ENCODE data around the gene CFAP410.
"Not testable (repeated sequence)": the region's sequence is repeated elsewhere in the genome, so short reads cannot be mapped to it uniquely, and the experiment has no call there.

Gene CFAP410

DNA sequence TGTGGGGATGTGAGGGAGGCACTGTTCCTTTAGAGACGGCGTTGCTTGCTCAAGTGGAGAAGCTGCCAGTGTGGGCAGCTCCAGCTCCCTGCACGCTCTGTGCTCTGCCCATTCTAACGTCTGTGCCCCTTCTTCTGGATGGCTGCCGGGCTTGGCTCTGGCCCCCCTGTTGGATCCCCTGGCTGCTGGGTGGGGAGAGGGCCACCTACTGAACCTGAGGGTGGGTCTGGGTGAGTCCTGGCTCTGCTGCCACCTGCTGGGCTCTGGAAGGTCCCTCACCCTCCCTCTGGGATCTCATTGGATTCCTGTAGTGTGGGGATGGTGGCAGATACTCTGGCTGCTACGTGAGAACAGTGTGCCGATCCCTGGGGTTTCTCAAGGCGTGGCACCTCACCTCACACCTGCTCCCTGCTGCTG lies 34.3 kb downstream of the CFAP410 start:
- Histone ChIP-seq H3K4me1 (ENCODE audit: control insufficient read depth, insufficient read depth, low read length) (peaks cover 3% of the 10 kb centered on the region), H3K36me3 (ENCODE audit: control insufficient read depth, insufficient read depth, low read length) (peaks cover 10% of the 10 kb centered on the region), H3K9ac (ENCODE audit: low read depth, low read length) (no peak overlapping the region), H3K9me3 (ENCODE audit: control insufficient read depth, insufficient read depth, low read length) (no peaks in the 10 kb centered on the region), H3K27me3 (ENCODE audit: control insufficient read depth, insufficient read depth, low read length) (no peaks in the 10 kb centered on the region), H3K4me3 (ENCODE audit: low read depth, low read length) (no peak overlapping the region)

DNA sequence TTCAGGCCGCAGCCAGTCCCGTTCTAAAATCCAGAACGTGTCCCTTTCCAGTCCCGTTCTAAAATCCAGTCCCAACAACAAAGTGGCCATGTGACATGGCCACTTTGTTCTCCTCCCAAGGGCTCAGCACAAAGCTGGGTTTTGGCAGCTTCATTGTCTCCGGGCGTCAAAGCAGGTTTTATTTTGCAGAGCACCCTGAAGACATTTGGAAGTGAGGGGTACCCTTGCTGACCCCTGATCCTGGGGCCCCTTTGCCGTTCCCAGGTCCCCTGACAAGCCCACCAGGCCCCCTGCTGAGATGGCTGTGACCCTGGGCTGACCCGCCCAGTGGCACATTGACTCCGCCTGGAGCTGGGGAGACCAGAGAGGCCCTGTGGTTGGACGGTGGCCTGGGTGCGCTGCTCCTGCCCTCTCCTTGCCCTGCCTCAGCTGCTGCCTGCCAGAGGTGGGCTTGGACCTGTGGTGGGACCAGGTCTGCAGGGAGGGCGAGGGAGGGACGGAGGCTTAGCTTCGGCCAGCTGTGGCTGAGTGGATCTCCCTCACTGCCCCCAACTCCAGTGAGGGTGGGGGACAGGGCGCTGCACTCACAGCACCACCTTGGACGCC lies 35.1 kb downstream of the CFAP410 start:
- peaks cover 9% of the 10 kb centered on the region for H3K36me3 ChIP-seq (ENCODE audit: control insufficient read depth, insufficient read depth, low read length)
- no peaks in the 10 kb centered on the region for H3K27me3 ChIP-seq (ENCODE audit: control insufficient read depth, insufficient read depth, low read length)
- no peaks in the 10 kb centered on the region for H3K9me3 ChIP-seq (ENCODE audit: control insufficient read depth, insufficient read depth, low read length)
- H3K4me3 ChIP-seq (ENCODE audit: low read depth, low read length): no peak overlapping the region
- peaks cover 6% of the 10 kb centered on the region for H3K4me1 ChIP-seq (ENCODE audit: control insufficient read depth, insufficient read depth, low read length)
- peak overlapping the region; percentile 65 for H3K9ac ChIP-seq (ENCODE audit: low read depth, low read length)

DNA sequence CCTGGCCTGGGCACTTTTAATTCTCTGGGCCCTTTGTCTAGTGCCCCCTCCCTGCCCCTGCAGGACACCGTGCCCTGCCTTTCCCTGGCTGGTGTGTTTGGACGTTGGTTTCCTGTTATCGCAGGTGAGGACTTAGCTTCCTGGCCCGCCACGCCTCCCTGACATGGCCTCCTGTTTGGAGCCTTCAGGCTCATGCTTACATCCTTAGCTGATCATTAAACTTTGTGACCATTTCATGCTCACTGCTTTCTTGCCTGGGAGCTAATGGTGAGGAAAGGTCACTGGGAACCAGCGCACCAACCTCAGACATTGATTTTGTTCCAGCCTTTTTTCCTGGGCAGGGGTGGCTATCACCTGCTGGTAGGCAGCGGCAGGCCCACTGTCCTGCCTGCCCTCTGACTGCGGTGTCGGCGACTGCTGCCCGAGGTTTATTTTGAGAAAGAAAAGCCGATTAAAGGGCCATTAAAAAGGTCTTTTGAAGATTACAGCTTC lies 35.7 kb downstream of the CFAP410 start:
- Histone ChIP-seq H3K9me3 (ENCODE audit: control insufficient read depth, insufficient read depth, low read length) (no peaks in the 10 kb centered on the region), H3K4me3 (ENCODE audit: low read depth, low read length) (no peak overlapping the region), H3K4me1 (ENCODE audit: control insufficient read depth, insufficient read depth, low read length) (peaks cover 7% of the 10 kb centered on the region), H3K36me3 (ENCODE audit: control insufficient read depth, insufficient read depth, low read length) (peaks cover 9% of the 10 kb centered on the region), H3K27me3 (ENCODE audit: control insufficient read depth, insufficient read depth, low read length) (no peaks in the 10 kb centered on the region), H3K9ac (ENCODE audit: low read depth, low read length) (peak overlapping the region; percentile 65)

DNA sequence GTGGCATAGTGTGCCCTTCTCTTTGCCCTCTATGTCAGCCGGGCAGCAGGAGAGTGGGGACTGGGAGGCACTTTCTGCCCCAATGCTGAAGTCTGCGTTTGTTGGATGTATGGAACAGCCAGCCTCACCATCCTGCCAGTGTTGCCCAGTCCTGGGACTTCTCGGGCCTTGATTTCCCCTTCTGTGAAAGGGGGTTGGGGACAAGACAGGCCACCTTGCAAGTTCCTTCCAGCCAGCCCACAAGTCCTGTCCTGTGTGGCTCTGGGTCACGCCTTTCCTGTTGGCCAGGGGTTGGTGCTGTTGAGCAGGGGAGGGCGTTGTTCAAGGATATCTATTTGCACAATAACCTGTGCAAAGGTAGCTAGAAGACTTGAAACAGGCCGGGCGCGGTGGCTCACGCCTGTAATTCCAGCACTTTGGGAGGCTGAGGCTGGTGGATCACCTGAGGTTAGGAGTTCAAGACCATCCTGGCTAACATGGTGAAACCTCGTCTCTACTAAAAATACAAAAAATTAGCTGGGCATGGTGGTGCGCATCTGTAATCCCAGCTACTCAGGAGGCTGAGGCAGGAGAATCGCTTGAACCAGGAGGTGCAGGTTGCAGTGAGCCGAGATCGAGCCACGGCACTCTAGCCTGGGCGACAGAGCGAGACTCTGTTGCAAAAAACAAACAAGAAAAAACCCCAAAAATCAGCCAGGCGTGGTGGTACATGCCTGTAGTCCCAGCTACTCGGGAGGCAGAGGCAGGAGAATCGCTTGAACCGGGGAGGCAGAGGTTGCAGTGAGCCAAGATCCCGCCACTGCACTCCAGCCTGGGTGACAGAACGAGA lies 36.4 kb downstream of the CFAP410 start:
- not testable (repeated sequence) for H3K4me3 ChIP-seq (ENCODE audit: low read depth, low read length); H3K9me3 ChIP-seq (ENCODE audit: control insufficient read depth, insufficient read depth, low read length); H3K36me3 ChIP-seq (ENCODE audit: control insufficient read depth, insufficient read depth, low read length); H3K27me3 ChIP-seq (ENCODE audit: control insufficient read depth, insufficient read depth, low read length); H3K4me1 ChIP-seq (ENCODE audit: control insufficient read depth, insufficient read depth, low read length); H3K9ac ChIP-seq (ENCODE audit: low read depth, low read length)

DNA sequence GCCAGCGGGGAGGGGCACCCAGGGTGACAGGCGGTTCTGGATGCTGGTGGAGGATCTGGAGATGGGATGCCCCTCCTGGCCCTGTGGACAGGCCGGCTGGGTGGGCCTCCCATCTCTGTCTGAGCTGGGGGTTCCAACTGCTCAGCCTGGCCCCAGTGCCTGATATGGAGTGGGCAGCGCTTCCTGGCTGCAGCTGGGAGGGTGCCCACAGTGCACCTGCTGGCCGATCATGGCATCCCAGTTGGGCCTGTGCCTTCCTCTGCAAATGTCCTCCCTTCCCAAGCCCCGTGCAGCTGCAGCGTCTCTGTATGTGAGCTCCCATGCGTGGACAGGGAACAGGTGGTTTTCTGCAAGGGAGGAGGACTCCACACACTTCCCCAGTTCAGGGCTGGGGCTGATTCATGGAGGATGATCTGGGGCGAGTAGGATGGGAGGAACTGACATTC lies 37.2 kb downstream of the CFAP410 start:
- no peaks in the 10 kb centered on the region for H3K9me3 ChIP-seq (ENCODE audit: control insufficient read depth, insufficient read depth, low read length)
- H3K4me3 ChIP-seq (ENCODE audit: low read depth, low read length): no peak overlapping the region
- H3K27me3 ChIP-seq (ENCODE audit: control insufficient read depth, insufficient read depth, low read length): no peaks in the 10 kb centered on the region
- no peak overlapping the region for H3K9ac ChIP-seq (ENCODE audit: low read depth, low read length)
- peaks cover 7% of the 10 kb centered on the region for H3K36me3 ChIP-seq (ENCODE audit: control insufficient read depth, insufficient read depth, low read length)
- H3K4me1 ChIP-seq (ENCODE audit: control insufficient read depth, insufficient read depth, low read length): peaks cover 7% of the 10 kb centered on the region

DNA sequence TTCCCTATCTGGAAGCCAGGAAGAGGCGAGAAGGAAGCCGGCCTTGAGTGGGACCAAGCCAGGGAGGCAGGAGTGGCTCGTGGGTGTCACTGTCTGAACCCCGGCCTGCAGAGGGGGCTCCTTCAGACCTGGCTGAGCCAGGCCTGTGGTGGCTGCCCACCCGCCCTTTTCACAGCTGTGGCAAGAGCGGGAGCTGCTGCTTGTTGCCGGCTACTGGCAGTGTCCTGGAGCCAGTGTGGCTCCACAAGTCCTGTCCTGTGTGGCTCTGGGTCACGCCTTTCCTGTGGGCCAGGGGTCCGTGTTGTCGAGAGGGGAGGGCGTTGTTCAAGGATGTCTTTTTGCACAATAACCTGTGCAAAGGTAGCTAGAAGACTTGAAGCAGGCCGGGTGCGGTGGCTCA lies 38.0 kb downstream of the CFAP410 start:
- no peaks in the 10 kb centered on the region for H3K9me3 ChIP-seq (ENCODE audit: control insufficient read depth, insufficient read depth, low read length)
- peaks cover 7% of the 10 kb centered on the region for H3K4me1 ChIP-seq (ENCODE audit: control insufficient read depth, insufficient read depth, low read length)
- H3K36me3 ChIP-seq (ENCODE audit: control insufficient read depth, insufficient read depth, low read length): no peaks in the 10 kb centered on the region
- no peak overlapping the region for H3K9ac ChIP-seq (ENCODE audit: low read depth, low read length)
- no peaks in the 10 kb centered on the region for H3K27me3 ChIP-seq (ENCODE audit: control insufficient read depth, insufficient read depth, low read length)
- peak overlapping the region; percentile 60 for H3K4me3 ChIP-seq (ENCODE audit: low read depth, low read length)

DNA sequence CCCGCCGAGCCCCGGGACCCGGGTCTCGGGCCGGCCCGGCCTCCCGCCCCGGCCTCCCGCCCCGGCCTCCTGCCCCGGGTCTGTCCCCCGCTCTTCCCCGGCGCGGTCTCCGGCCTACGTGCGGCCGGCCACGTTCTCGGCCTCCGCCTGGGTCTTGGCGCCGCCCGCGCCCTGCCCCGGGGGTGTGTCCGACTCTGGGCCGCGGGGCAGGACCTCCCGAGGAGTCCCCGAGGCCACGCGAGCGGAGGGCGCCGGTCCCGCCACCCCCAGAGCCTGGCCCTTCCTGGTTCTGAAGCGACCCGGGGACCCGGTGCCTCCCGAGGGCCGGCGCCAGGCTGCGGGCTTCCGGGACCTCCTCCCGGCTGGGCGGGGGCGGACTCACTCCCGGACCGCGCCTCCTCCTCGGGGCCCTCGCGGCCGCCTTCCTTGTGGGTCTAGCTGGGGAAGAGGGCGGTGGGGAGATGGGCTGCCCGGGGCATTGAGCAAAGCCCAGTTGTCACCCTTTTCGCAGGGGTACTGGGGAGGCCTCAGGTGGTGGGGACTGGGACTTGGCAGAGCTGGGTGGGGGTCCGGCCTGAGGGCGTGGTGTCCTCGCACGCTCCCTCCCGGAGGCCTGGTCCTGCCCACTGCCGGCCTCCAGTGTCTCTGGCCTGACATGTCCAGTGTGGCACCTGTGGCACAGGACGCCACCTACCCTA lies 38.8 kb downstream of the CFAP410 start:
- Histone ChIP-seq H3K27me3 (ENCODE audit: control insufficient read depth, insufficient read depth, low read length) (no peaks in the 10 kb centered on the region), H3K9me3 (ENCODE audit: control insufficient read depth, insufficient read depth, low read length) (no peaks in the 10 kb centered on the region), H3K36me3 (ENCODE audit: control insufficient read depth, insufficient read depth, low read length) (no peaks in the 10 kb centered on the region), H3K4me3 (ENCODE audit: low read depth, low read length) (peak overlapping the region; percentile 60), H3K4me1 (ENCODE audit: control insufficient read depth, insufficient read depth, low read length) (peaks cover 7% of the 10 kb centered on the region), H3K9ac (ENCODE audit: low read depth, low read length) (peak overlapping the region; percentile 47)

DNA sequence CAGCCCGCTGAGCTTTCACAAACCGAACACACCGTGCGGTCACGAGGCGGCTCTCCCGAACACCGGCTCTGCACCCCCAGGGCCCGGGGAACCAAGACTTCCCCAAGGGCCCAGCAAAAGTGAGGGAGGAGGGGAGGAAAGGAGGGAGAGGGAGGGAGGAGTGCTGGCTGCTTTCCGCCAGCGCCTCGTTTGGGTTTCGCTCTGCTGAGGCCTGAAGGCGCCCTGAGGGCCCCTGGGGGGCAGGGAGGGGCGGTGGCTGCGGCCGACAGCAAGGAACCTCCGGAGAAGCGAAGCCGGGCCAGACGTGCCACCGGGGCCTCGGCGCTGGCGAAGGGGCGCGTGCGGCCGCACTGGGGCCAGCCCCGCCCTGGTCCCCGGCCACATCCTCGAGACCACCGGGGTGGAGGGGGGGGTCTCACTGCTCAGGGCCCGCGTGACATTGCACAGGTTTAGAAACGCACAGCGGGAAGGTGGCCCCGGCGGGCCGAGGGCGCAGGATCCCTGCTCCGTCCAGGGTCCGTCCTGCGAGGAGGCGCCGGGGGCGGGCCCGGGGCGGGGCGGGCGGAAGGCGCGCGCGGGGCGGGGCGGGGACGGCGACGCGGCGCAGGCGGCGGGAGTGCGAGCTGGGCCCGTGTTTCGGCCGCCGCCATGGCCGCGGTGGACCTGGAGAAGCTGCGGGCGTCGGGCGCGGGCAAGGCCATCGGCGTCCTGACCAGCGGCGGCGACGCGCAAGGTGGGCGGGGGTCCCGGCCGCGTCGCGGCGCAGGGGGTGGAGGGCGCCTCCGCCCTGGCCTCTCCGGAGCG lies 39.5 kb downstream of the CFAP410 start, which contains the start of gene PFKL:
PFKL (plus strand) TSS at position 596 of the 804 bp plus-strand sequence; CDS start at position 649, 53 bp downstream.
- Histone ChIP-seq H3K9me3 (ENCODE audit: control insufficient read depth, insufficient read depth, low read length) (no peaks in the 10 kb centered on the region), H3K4me3 (ENCODE audit: low read depth, low read length) (peak within 1 kb of the TSS; percentile 60), H3K9ac (ENCODE audit: low read depth, low read length) (peak within 1 kb of the TSS; percentile 71), H3K4me1 (ENCODE audit: control insufficient read depth, insufficient read depth, low read length) (peaks cover 7% of the 10 kb centered on the region), H3K36me3 (ENCODE audit: control insufficient read depth, insufficient read depth, low read length) (no peaks in the 10 kb centered on the region), H3K27me3 (ENCODE audit: control insufficient read depth, insufficient read depth, low read length) (no peaks in the 10 kb centered on the region)

DNA sequence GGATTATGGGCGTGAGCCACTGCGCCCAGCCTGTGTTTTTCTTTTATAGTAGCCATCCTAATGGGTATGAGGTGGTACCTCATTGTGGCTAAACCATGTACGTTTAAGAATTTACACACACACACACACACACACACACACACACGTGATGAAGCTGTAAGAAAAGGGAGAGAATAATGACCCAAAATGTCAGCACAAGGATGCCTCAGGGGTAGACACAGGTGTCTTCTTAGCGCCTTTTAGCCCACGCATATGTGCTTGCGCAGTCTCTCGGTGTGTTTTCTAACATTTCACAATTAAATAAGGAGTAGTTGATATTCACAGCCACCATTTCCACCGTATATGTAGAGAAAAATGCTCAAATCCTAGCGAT lies 40.1 kb downstream of the CFAP410 start:
- Histone ChIP-seq H3K9me3 (ENCODE audit: control insufficient read depth, insufficient read depth, low read length) (no peaks in the 10 kb centered on the region), H3K4me3 (ENCODE audit: low read depth, low read length) (peak overlapping the region; percentile 53), H3K36me3 (ENCODE audit: control insufficient read depth, insufficient read depth, low read length) (no peaks in the 10 kb centered on the region), H3K4me1 (ENCODE audit: control insufficient read depth, insufficient read depth, low read length) (peaks cover 7% of the 10 kb centered on the region), H3K9ac (ENCODE audit: low read depth, low read length) (peak overlapping the region; percentile 71), H3K27me3 (ENCODE audit: control insufficient read depth, insufficient read depth, low read length) (no peaks in the 10 kb centered on the region)

DNA sequence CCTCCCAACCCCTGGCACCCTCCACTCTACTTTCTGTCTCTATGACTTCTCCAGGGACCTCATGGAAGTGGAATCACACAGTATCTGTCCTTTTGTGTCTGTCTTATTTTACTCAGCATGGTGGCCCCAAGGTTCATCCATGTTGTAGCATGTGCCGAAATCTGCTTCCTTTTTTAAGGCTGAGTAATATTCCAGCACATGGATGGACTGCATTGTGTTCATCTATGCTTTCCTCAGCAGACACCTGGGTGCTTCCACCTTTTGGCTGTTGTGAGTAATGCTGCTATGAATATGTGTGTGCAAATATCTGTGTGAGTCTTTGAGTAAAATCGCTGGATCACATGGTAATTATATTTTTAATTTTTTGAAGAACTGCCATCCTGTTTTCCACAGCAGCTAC lies 40.9 kb downstream of the CFAP410 start:
- H3K4me3 ChIP-seq (ENCODE audit: low read depth, low read length): no peak overlapping the region
- no peaks in the 10 kb centered on the region for H3K9me3 ChIP-seq (ENCODE audit: control insufficient read depth, insufficient read depth, low read length)
- H3K27me3 ChIP-seq (ENCODE audit: control insufficient read depth, insufficient read depth, low read length): no peaks in the 10 kb centered on the region
- no peak overlapping the region for H3K9ac ChIP-seq (ENCODE audit: low read depth, low read length)
- no peaks in the 10 kb centered on the region for H3K36me3 ChIP-seq (ENCODE audit: control insufficient read depth, insufficient read depth, low read length)
- peaks cover 7% of the 10 kb centered on the region for H3K4me1 ChIP-seq (ENCODE audit: control insufficient read depth, insufficient read depth, low read length)

All from iPS-15b (cell line).